Measurements from ENCODE around the gene DYRK3. TPM values are rescaled to one million over a fixed set of nuclear protein-coding genes. Genes with fewer than 3 reads are reported as not detected.
"Not testable (repeated sequence)": the region's sequence is repeated elsewhere in the genome, so short reads cannot be mapped to it uniquely, and the experiment has no call there.

The DYRK3 gene
- total and polyA plus RNA-seq, 10 donors = 0.65 to 6.6 (median 2.8) TPM

DNA sequence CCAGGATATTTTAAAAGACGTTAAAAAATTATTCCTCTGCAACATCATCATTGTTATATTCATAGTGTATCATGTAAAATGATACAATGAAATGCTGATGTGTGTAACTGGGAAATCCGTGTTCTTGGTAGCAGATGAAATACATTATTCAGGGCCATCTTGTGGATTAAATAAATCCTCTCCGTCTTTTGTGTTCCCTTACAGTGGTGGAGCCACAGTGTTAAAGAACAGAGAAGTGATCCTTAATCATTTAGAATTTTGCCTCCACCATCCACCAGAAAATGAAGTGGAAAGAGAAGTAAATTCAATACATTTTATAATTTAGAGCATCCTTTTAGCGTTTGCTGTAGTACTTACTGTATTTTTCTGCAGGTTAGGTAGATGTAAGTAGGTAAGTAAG is 1.3 kb downstream of the DYRK3 start:
- intact Hi-C loops (cut with DNase I; ENCODE audit: low total_unique reads) = loop anchor here (10.0 kb wide), 2 partner anchors 278 to 348 kb away; no protein-coding TSS in a partner anchor
- 48 to 61% (median 57%) methylated on average over 4 of the region's 4 CpGs for WGBS, 5 donors
- Histone ChIP-seq H3K27ac (peak overlapping the region in 2 of 8 donors; percentile 2 to 11), H3K9me3 (no peaks in the 10 kb centered on the region), H3K4me1 (peaks cover 8 to 38% (median 28%) of the 10 kb centered on the region in 6 donors), H3K36me3 (no peaks in the 10 kb centered on the region), H3K27me3 (replicated peaks in 1 of 7) (peaks cover 0 to 11% (median 0%) of the 10 kb centered on the region in 7 donors), H3K4me3 (peak overlapping the region in 2 of 8 donors; percentile 90 to 96)
- no peak for DNase-seq
- TF ChIP-seq, protein P1, sequence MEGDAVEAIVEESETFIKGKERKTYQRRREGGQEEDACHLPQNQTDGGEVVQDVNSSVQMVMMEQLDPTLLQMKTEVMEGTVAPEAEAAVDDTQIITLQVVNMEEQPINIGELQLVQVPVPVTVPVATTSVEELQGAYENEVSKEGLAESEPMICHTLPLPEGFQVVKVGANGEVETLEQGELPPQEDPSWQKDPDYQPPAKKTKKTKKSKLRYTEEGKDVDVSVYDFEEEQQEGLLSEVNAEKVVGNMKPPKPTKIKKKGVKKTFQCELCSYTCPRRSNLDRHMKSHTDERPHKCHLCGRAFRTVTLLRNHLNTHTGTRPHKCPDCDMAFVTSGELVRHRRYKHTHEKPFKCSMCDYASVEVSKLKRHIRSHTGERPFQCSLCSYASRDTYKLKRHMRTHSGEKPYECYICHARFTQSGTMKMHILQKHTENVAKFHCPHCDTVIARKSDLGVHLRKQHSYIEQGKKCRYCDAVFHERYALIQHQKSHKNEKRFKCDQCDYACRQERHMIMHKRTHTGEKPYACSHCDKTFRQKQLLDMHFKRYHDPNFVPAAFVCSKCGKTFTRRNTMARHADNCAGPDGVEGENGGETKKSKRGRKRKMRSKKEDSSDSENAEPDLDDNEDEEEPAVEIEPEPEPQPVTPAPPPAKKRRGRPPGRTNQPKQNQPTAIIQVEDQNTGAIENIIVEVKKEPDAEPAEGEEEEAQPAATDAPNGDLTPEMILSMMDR (IDR thresholded peaks at IDR 0.05 in 8 of 11, conservative IDR thresholded peaks at IDR 0.05 in 3 of 11) = no peak
- TF ChIP-seq POLR2AphosphoS5 (IDR thresholded peaks at IDR 0.05) (no peak), POLR2A (IDR thresholded peaks at IDR 0.05) (no peak)

DNA sequence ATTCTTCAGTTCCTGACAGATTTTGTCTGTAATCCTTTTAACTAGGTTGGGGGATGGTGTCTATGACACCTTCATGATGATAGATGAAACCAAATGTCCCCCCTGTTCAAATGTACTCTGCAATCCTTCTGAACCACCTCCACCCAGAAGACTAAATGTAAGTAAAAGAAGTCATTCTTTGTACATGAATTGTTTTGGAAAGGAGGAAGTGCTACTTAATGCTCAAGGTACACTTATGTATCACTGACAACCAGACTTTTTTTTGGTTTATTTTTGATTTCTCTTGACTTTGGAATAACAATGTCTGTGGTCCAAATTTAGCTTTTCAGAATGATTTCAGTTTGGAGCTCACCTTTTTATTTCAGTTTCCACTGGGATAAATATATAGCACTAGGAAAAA is 2.3 kb downstream of the DYRK3 start:
- Histone ChIP-seq H3K4me3 (no peak overlapping the region), H3K27ac (peak overlapping the region in 1 of 8 donors; percentile 2), H3K36me3 (no peaks in the 10 kb centered on the region), H3K9me3 (no peaks in the 10 kb centered on the region), H3K27me3 (replicated peaks in 1 of 7) (peaks cover 0 to 11% (median 0%) of the 10 kb centered on the region in 7 donors), H3K4me1 (peaks cover 8 to 38% (median 28%) of the 10 kb centered on the region in 6 donors)
- DNase-seq = no peak
- TF ChIP-seq, protein P1 (IDR thresholded peaks at IDR 0.05 in 8 of 11, conservative IDR thresholded peaks at IDR 0.05 in 3 of 11) = no peak
- intact Hi-C loops (cut with DNase I; ENCODE audit: low total_unique reads) = loop anchor here (10.0 kb wide), 2 partner anchors 277 to 347 kb away; no protein-coding TSS in a partner anchor

DNA sequence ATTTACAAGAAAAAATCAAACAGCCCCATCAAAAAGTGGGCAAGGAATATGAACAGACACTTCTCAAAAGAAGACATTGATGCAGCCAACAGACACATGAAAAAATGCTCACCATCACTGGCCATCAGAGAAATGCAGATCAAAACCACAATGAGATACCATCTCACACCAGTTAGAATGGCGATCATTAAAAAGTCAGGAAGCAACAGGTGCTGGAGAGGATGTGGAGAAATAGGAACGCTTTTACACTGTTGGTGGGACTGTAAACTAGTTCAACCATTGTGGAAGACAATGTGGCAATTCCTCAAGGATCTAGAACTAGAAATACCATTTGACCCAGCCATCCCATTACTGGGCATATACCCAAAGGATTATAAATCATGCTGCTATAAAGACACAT is 6.7 kb downstream of the DYRK3 start:
- WGBS, 5 donors = 46 to 91% (median 85%) methylated on average over 2 of the region's 2 CpGs

DNA sequence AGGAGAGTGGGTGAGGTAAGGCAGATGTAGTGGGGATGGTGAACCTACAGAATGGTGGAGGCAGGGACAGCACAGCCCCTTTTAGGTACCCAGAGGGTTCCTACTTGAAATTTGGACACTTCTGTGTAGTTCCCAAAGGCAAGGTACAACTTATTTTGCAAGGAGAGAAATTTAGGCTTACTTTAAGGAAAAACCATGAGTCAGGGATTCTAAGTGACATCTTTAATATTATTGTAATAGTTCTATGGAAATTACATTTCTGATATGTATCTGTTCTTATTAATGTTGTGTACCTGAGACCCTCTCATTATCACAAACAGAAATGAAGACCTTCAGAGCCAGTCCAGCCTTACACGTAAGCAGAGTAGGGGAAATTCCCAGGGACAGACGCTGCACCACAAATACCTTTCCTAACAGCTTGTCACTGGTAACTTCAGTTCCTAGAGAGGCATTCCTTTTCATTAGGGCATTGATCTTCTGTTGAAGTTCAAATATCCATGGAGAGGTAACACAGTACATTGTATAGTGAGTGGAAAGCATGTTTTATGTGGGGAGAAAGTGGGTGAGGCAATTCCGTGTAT is 7.9 kb downstream of the DYRK3 start:
- H3K27ac ChIP-seq = no peak overlapping the region
- DNase-seq = no peak

More for the DNA sequence above, 6.7 kb downstream of the DYRK3 start:
- peaks cover 0 to 12% (median 2%) of the 10 kb centered on the region in 6 donors for H3K4me1 ChIP-seq
- intact Hi-C loops (cut with DNase I; ENCODE audit: low total_unique reads); H3K4me3 ChIP-seq; DNase-seq; H3K27me3 ChIP-seq (replicated peaks in 1 of 7); H3K36me3 ChIP-seq; H3K27ac ChIP-seq; H3K9me3 ChIP-seq: not testable (repeated sequence)

More for the DNA sequence above, 7.9 kb downstream of the DYRK3 start:
- Histone ChIP-seq H3K9me3 (no peaks in the 10 kb centered on the region), H3K27me3 (replicated peaks in 1 of 7) (no peaks in the 10 kb centered on the region), H3K4me1 (peaks cover 0 to 4% (median 0%) of the 10 kb centered on the region in 6 donors), H3K36me3 (peaks cover 0 to 10% (median 9%) of the 10 kb centered on the region in 6 donors), H3K4me3 (no peak overlapping the region)
- WGBS, 5 donors = 61 to 81% (median 73%) methylated on average over 3 of the region's 3 CpGs
- TF ChIP-seq POLR2A (IDR thresholded peaks at IDR 0.05) = no peak
- TF ChIP-seq POLR2AphosphoS5 (IDR thresholded peaks at IDR 0.05) = no peak
- TF ChIP-seq, protein P1 (IDR thresholded peaks at IDR 0.05 in 8 of 11, conservative IDR thresholded peaks at IDR 0.05 in 3 of 11) = no peak
- intact Hi-C loops (cut with DNase I; ENCODE audit: low total_unique reads) = no loop called here
